ENCODE measurements around the gene SLC24A4.

The SLC24A4 gene

DNA sequence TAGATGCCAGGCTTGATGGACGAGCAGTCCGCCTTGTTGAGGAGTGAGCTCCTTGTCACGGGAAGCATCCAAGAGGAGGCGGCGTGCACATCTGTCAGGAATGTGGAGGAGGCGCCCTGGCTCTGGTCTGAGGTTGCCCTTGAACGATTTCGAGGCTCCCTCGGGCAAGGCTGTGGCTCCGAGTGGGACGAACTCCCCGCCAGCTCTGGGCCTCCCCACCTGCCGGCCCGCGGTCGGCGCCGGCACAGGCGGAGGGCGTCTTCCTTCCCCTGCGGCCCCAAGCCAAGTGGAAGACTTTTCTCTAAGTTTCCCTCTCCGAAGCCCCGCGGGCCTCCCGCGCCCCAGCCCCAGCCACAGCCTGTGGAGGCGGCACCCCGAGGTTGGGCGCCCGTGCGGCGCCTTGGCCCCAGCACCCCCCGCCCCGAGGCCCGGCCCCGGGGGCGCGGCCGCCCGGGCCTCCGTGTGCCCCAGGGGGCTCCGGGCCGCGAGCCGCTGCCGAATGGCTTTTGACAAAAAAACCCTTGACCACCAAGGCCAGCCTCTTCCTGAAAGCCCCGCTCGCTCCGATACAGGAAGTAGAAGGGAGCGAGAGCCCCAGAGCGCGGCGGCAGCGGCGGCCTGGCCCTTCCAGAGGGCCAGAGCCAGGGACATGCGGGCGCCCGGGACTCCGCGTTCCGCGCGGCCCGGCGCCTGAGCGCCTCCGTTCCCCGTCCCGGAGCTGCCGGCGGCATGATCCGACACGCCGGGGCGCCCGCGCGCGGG is 190.4 kb downstream of the SLC24A4 start, which contains the start of gene RIN3:
Gene RIN3 (plus strand): TSS at position 578 of the 762 bp plus-strand sequence. CDS start 152 bp downstream, at position 730.
- H3K4me3 ChIP-seq (ENCODE audit: low read length): peak within 1 kb of the TSS; percentile 83
- no peak for TF ChIP-seq ZNF274 (IDR thresholded peaks at IDR 0.05; ENCODE audit: low read depth, low read length)

- no peak for TF ChIP-seq ZNF274 (IDR thresholded peaks at IDR 0.05; ENCODE audit: low read depth, low read length)
- peak overlapping the region; percentile 83 for H3K4me3 ChIP-seq (ENCODE audit: low read length)
Observed at GRCh38 chr14:92513966-92514843, 191.2 kb downstream of the SLC24A4 start.

- no peak for TF ChIP-seq ZNF274 (IDR thresholded peaks at IDR 0.05; ENCODE audit: low read depth, low read length)
- H3K4me3 ChIP-seq (ENCODE audit: low read length): peak overlapping the region; percentile 83; the same call in 1 of the 2 replicates
Observed at GRCh38 chr14:92514844-92515514, 192.0 kb downstream of the SLC24A4 start.

GRCh38 chr14:92515546-92516343 is 192.8 kb downstream of the SLC24A4 start:
- no peak overlapping the region for H3K4me3 ChIP-seq (ENCODE audit: low read length)
- no peak for TF ChIP-seq ZNF274 (IDR thresholded peaks at IDR 0.05; ENCODE audit: low read depth, low read length)

- H3K4me3 ChIP-seq (ENCODE audit: low read length): no peak overlapping the region
- no peak for TF ChIP-seq ZNF274 (IDR thresholded peaks at IDR 0.05; ENCODE audit: low read depth, low read length)
Observed at GRCh38 chr14:92516344-92516965, 193.5 kb downstream of the SLC24A4 start.

DNA sequence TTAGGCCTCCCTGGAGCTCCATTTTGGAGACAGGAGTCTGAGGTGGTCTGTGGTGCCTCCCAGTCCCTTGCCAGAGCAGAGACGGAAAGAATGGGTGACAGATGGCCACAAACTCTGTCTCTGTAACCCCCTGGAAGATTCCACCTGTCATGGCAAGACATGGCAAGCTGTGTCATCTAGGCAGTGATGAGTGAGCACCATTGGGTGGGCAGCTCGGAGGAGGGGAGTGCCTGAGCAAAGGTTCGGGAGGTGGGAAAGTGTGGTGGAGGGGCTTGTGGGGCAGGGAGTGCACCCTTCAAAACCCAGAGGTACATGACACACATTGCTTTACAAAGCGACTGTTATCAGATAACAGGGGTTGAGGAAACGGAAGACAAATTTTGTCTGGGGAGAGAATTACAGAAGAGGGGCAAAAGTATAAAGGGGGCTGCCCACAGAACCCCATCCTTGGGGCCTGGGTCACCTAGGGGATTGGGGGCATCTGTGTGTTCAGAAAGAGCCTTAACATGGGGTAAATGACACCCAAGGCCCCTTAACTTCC is 194.1 kb downstream of the SLC24A4 start:
- no peak for TF ChIP-seq ZNF274 (IDR thresholded peaks at IDR 0.05; ENCODE audit: low read depth, low read length)
- H3K4me3 ChIP-seq (ENCODE audit: low read length): no peak overlapping the region

- no peak for TF ChIP-seq ZNF274 (IDR thresholded peaks at IDR 0.05; ENCODE audit: low read depth, low read length)
- no peak overlapping the region for H3K4me3 ChIP-seq (ENCODE audit: low read length)
Observed at GRCh38 chr14:92517761-92518160, 194.8 kb downstream of the SLC24A4 start.

DNA sequence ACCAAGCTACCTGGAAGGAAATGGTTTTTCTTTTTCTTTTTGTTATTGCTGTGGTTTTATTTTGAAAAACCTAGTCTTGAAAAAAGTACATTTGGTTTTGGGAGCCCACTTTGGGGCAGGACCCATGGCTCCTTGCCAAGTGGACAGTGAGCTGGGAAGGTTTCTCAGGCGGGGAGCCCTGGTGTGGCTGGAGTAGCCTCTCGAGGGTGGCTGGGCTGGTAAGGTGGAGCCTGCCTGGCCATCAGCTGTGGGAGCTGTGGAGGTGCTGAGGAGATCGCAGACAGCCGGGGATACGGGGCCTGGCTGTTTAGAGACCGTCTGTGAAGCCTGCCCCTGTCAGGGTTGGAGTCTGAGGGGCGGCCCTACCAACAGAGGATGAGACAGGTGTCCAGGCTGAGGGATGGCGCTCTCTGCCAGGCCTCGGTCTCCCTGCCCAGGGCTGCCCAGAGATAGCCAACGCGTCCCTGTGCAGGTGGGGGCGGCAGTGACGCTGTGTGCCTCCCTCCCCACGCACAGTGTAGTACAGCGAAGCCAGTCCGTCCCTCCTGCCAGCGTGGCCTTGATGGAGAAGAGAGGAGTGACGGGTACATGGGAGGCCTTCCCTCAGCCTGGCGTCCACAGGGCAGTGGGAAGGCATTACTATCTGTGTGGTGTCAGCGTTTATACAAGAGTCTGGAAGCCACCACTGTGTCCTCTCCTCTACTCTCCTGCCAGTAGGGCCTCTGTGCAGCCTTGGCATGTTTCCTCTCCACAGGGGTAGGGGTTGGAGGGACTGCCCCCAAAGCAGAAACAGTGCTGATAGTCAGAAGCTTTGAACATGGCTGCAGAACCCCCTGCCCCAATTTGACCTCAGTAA is 196.5 kb downstream of the SLC24A4 start:
- TF ChIP-seq ZNF274 (IDR thresholded peaks at IDR 0.05; ENCODE audit: low read depth, low read length): no peak
- H3K4me3 ChIP-seq (ENCODE audit: low read length): no peak overlapping the region

DNA sequence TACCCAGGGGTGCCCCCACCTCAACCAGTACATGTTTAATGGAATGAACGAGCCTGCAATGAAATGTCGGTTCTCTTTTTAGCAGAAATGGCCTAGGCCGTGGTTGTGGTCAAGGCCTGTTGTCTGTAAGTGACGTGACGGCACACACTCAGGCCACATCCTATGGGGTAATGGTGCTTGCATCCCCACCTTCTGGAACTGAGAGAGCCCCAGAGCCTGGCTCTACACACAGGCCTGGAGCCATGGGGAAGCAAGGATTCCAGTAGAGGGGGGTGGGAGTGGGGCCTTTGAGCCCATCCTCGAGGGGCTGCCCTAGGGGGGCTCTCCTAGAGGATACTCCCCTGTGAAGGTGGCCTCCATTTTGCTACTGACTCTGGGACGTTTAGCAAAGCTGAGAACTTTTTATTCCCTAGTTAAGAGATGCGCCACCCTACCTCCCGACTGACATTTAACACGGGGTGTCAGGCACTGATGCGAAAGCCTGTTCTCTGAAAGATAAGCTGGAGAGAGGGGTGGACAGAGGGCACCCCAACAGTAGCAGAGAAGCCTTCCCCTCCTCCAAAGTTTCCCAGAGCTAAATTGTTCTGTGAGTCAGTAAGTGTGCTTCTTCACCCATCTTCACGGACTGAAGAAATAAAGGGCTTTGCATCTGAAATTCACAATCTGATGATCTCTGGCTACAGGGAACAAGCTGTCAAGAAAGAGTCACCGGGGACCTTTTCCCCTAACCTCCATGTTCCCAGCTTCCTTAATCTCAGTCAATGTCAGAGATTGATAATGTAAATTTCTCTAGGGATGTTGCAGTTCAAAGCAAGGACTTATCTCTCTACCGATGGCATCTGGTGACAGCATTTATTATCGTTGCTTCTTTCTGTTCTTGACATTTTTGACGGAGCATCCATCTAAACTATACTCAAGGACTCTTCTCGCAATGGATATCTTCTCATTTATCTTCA is 197.4 kb downstream of the SLC24A4 start:
- TF ChIP-seq ZNF274 (IDR thresholded peaks at IDR 0.05; ENCODE audit: low read depth, low read length): no peak
- H3K4me3 ChIP-seq (ENCODE audit: low read length): no peak overlapping the region

GRCh38 chr14:92521058-92521415 is 198.1 kb downstream of the SLC24A4 start:
- H3K4me3 ChIP-seq (ENCODE audit: low read length): no peak overlapping the region
- no peak for TF ChIP-seq ZNF274 (IDR thresholded peaks at IDR 0.05; ENCODE audit: low read depth, low read length)

GRCh38 chr14:92523752-92524151 is 200.8 kb downstream of the SLC24A4 start:
- TF ChIP-seq ZNF274 (IDR thresholded peaks at IDR 0.05; ENCODE audit: low read depth, low read length): no peak
- H3K4me3 ChIP-seq (ENCODE audit: low read length): no peak overlapping the region
